HuH-7 (cell line): ENCODE measurements around the gene NXN.
"Not testable (repeated sequence)": the region's sequence is repeated elsewhere in the genome, so short reads cannot be mapped to it uniquely, and the experiment has no call there.

Experiments
- DNase-seq: peaks from one replicate; pipeline ENCODE4 v3.0.0; 2011; ENCODE audit warnings: low spot score

Gene NXN

GRCh38 chr17:862582-862981 is 117.0 kb downstream of the NXN start:
- no peak for DNase-seq

- no peak for DNase-seq
Measured at GRCh38 chr17:861364-861763, 118.2 kb downstream of the NXN start.

DNA sequence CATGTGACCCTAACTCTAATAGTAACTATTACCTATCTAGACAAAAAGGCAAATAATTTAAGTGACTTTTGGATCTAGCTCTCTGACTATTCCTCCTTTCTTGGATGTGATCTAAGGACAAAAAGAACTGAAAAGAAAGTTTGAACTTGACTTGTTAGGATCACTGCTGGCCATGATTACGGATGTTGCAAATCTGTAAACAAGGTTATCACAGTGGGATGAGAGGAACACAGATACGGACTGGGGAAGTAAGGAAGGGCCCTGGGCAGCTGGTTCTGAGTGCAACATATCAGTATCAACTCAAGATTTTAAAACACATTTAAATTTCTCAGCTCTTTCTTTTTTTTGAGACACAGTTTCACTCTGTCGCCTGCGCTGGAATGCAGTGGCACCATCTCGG is 118.8 kb downstream of the NXN start:
- no peak for DNase-seq

DNA sequence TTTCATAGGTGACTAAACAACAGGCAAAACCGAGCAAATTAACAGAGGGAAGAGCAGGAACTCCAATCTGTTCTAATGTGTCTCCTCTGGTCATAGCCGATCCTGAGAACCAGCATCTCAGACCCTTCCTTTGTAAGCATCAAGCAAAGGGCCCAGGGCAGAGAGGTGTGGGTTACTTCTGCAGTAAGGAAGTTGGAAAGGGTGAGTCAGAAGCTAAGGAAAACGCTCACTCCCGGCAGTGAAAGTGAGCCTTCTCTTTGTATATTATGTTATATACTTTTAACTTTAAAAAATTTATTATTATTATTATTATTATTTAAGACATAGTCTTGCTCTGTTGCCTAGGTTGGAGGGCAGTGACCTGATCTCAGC is 119.8 kb downstream of the NXN start:
- no peak for DNase-seq

- DNase-seq: no peak
Measured at GRCh38 chr17:859061-859823, 120.3 kb downstream of the NXN start.

- no peak for DNase-seq
Measured at GRCh38 chr17:856149-856548, 123.4 kb downstream of the NXN start.

GRCh38 chr17:855569-855968 is 124.0 kb downstream of the NXN start:
- no peak for DNase-seq

- DNase-seq: not testable (repeated sequence)
Measured at GRCh38 chr17:852850-853249, 126.7 kb downstream of the NXN start.

DNA sequence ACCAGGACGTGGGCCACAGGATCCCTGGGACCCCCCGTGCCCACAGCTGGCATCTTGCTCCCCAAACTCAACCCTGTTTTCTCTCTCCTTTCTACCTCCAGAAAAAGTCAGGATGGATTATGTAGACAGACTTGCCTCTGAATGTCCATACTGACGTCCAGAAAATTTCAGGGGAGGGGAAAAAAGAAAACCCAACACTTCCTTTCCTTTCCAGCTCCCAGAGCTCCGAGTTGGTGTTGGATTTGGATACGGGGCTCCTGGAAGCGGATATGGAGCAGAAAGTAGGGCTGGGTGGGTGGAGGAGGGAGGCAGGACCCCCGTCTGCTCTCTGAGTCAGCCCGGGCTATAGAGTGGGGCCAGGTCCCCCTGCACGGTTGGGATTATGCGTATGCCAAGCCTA is 127.2 kb downstream of the NXN start:
- DNase-seq: no peak

- no peak for DNase-seq
Measured at GRCh38 chr17:851924-852323, 127.7 kb downstream of the NXN start.

GRCh38 chr17:850851-851763 is 128.5 kb downstream of the NXN start:
- no peak for DNase-seq

- DNase-seq: no peak
Measured at GRCh38 chr17:850086-850850, 129.3 kb downstream of the NXN start.

GRCh38 chr17:848402-848801 is 131.2 kb downstream of the NXN start:
- DNase-seq: no peak

DNA sequence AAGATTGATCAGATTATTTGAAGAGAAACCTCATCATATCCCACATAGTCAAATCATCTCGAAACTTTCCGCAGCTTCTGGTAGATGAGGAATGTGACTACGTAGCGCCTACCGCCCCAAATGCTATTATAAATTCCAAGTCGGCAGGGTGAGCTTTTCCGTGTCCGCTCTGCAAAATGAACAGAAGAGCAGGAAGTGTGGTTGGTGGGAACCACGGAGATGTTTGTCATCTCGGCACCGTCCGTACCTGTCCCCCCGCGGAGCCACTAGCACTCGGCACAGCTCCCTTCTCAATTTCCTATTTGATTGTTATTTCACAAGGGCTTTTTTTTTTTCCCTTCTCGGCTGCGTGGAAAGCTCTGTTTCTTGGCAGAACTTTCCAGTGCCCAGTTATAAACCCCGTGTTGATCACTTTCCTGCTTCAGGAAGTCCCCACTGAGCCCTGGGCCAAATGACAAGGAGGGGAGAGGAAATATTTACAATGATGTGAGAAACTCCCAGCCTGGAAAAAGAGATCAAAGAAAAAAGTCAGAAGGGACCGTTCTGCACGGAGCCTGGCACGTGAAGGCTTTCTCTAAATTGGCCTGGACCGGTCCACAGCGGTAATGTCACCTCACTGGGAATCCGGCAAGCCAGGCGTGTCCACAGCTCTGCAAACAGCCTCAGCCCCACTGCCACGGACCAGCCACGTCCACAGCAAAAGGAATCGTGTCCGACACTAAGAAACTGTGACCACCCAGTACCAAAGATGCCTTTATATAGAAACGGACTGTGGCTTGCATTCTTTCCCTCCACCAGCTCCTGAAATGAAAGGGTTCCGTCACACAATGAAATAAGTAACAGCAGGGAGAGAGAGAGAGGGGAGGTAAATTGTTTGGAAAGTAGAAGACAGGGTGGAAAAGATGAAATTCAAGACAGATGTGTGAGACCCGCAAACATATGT is 132.4 kb downstream of the NXN start:
- no peak for DNase-seq

DNA sequence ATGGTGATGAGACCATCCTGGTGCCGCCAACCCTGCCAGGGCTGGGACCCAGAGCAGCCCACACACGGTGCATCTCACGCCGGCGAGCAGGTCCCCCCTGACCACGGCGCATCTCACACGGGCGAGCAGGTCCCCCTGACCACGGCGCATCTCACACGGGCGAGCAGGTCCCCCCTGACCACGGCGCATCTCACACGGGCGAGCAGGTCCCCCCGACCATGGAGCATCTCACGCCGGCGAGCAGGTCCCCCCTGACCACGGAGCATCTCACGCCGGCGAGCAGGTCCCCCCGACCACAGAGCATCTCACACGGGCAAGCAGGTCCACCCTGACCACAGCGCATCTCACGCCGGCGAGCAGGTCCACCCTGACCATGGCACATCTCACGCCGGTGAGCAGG is 138.3 kb downstream of the NXN start:
- DNase-seq: no peak

- DNase-seq: no peak
Measured at GRCh38 chr17:838486-838885, 141.1 kb downstream of the NXN start.

DNA sequence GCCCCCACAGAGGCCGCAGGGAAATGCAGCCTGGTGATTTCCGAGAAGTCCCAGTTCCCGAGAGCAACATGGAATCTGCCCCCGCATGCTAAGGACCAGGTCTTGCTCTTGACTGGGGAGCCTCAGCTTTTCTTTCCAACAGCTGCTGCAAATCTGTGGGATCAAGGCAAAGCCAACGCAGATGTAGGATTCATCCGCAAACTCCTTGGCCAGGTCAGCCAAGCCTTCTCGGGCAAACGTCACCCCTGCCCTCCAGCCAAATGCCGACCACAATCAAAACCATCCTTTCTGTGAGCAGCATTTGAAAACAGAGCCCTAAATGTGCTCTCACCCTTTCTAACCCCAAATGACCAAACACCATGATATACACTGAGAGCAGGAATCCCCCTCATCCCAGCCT is 143.4 kb downstream of the NXN start:
- no peak for DNase-seq

DNA sequence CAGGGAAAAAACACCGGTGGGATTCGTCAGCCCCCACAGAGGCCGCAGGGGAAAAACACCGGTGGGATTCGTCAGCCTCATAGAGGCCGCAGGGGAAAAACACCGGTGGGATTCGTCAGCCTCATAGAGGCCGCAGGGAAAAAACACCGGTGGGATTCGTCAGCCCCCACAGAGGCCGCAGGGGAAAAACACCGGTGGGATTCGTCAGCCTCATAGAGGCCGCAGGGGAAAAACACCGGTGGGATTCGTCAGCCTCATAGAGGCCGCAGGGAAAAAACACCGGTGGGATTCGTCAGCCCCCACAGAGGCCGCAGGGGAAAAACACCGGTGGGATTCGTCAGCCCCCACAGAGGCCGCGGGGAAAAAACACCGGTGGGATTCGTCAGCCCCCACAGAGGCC is 143.9 kb downstream of the NXN start:
- not testable (repeated sequence) for DNase-seq

DNA sequence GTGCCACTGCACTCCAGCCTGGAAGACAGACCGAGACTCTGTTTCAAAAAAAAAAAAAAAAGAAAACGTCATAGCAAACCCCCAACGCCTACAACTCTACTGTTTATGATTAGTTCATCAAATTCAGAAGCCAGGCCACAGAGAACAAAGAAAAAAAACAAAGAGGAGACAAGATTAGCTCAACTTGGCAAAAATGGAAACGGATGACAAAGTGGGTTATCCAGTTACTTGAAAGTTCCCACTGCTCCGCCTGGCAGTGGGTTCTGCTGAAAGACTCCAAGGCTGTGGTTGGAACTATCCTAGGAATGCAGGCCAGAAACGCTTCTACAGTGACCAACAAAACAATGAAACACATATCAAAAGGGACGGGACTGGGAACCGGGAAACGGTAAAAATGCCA is 144.3 kb downstream of the NXN start:
- no peak for DNase-seq

DNA sequence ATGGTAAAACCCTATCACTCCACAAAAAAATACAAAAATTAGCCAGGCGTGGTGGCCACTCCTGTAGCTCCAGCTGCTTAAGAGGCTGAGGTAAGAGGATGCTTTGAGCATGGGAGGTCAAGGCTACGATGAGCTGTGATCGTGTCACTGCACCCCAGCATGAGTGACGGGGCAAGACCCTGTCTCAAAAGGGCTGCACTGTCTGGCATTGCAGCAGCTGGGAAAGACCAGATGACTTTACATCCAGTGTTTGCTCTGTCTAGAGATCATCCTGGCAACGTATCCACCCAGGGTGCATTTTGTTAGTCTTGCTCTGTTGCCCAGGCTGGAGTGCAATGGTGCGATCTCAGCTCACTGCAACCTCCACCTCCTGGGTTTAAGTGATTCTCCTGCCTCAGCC is 145.4 kb downstream of the NXN start:
- no peak for DNase-seq

DNA sequence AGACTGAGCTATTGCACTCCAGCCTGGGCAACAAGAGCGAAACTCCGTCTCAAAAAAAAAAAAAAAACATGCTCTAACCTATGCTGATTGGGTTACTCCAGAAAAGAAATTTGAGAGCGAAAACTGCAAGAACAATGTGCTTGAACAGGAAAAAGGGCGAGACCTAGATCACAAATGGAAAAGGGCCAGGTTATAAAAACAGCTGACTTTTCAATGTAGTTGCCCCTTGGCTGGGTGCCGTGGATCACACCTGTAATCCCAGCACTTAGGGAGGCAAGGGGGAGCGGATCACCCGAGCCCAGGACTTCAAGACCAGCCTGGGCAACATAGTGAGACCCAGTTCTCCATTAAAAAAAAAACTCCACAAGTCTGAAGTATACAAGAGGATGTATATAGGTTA is 148.6 kb downstream of the NXN start:
- no peak for DNase-seq

GRCh38 chr17:830381-830780 is 149.2 kb downstream of the NXN start:
- no peak for DNase-seq
